ENCODE data around the gene TAS2R9.

- TF ChIP-seq EZH2 (IDR thresholded peaks at IDR 0.05) (no peak), POLR2AphosphoS5 (IDR thresholded peaks at IDR 0.05; ENCODE audit: borderline replicate concordance, low read depth, low read length) (no peak)
Observed at GRCh38 chr12:10829994-10830393, 20.0 kb upstream of the TAS2R9 start.
